Measurements from ENCODE around the gene TUSC7. TPM values are rescaled to one million over a fixed set of nuclear protein-coding genes. Genes with fewer than 3 reads are reported as not detected.

TUSC7 gene
- total and polyA plus RNA-seq, 2 of the 8 experiments (the other 6 are each of a cell fraction or from before 2014, with no cell fraction given), result not detected

DNA sequence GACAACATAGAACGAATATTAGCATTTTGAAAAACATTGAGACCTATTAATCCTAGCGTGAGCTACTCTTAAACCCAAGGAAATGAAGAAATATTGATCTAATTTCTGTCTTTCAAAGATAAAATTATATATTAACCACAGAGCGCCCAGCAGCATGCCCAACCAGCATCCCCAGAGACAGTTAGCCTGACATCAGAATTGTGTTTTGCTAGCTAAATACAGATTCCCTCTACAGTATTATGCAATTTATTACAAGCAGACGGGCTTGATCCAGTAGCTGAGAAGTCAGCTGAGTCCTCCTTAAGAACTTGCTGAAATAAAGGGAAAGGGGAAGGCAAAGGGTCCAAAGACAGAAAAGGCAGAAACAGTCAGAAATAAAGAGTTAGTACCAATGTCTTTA is 7.2 kb upstream of the TUSC7 start (continued):
- TF ChIP-seq SIX5 (IDR thresholded peaks at IDR 0.05; ENCODE audit: low read depth, low read length) (no peak), HDAC2 (IDR thresholded peaks at IDR 0.05; ENCODE audit: borderline replicate concordance in 1 of 2, low read depth in 2 of 2, low read length in 2 of 2) (no peak), SP2 (IDR thresholded peaks at IDR 0.05; ENCODE audit: low read length) (no peak), BACH1 (IDR thresholded peaks at IDR 0.05; ENCODE audit: low read length) (no peak)
